HL-60 (cell line): Measurements from ENCODE around the gene ANKRD17.

ENCODE experiments used
- DNase-seq, 2 experiments: peaks; one replicate each; pipeline ENCODE4 v3.0.0-alpha.2; 2010 to 2020; ENCODE audit warnings: low read depth in 1 of 2, low spot score in 1 of 2
- H3K27ac ChIP-seq: fragments of 250-450 bp; sonication (Bioruptor Pico); replicated peaks from 2 replicates; pipeline ENCODE4 v1.5.1; 2020; ENCODE audit warnings: mild to moderate bottlenecking, moderate library complexity
- H3K27me3 ChIP-seq: fragments of 250-450 bp; sonication (Bioruptor Pico); 2 replicates; pipeline ENCODE4 v1.5.1; 2021; ENCODE audit warnings: mild to moderate bottlenecking, moderate library complexity; ENCODE audit not compliant: insufficient read depth, poor library complexity, severe bottlenecking
- H3K4me3 ChIP-seq: replicated peaks from 2 replicates; pipeline ENCODE4 v1.5.1; 2011; ENCODE audit warnings: mild to moderate bottlenecking, control low read depth, low read length; ENCODE audit not compliant: insufficient read depth
- CTCF ChIP-seq: IDR thresholded peaks from one replicate; pipeline ENCODE4 v1.5.1; 2011; ENCODE audit warnings: low read length, control low read depth, inconsistent platforms; ENCODE audit not compliant: insufficient read depth
- GABPA ChIP-seq: IDR thresholded peaks from 2 replicates; pipeline ENCODE4 v1.6.1; 2012; ENCODE audit warnings: low read depth
- POLR2AphosphoS5 ChIP-seq: IDR thresholded peaks from 2 replicates; pipeline ENCODE4 v1.6.1; 2012; ENCODE audit warnings: low read depth
- REST ChIP-seq: IDR thresholded peaks from 2 replicates; pipeline ENCODE4 v1.6.1; 2012; ENCODE audit warnings: low read depth; ENCODE audit not compliant: insufficient replicate concordance
- SPI1 ChIP-seq: IDR thresholded peaks from 2 replicates; pipeline ENCODE4 v1.6.1; 2012; ENCODE audit warnings: low read depth, mild to moderate bottlenecking, borderline replicate concordance

Gene ANKRD17

GRCh38 chr4:73197220-73197619 is 61.4 kb downstream of the ANKRD17 start:
- TF ChIP-seq CTCF (no peak), GABPA (no peak), SPI1 (no peak), REST (no peak), POLR2AphosphoS5 (no peak)
- no peak for DNase-seq
- H3K27me3 ChIP-seq = no peaks in the 10 kb centered on the region
- no peak overlapping the region for H3K27ac ChIP-seq
- no peak overlapping the region for H3K4me3 ChIP-seq

GRCh38 chr4:73194064-73194463 is 64.5 kb downstream of the ANKRD17 start:
- Histone ChIP-seq H3K27ac (no peak overlapping the region), H3K4me3 (no peak overlapping the region)

GRCh38 chr4:73193659-73194058 is 64.9 kb downstream of the ANKRD17 start:
- no peak for TF ChIP-seq CTCF
- TF ChIP-seq POLR2AphosphoS5 = no peak
- TF ChIP-seq GABPA = no peak
- TF ChIP-seq REST = no peak
- TF ChIP-seq SPI1 = no peak
- DNase-seq = no peak
- no peaks in the 10 kb centered on the region for H3K27me3 ChIP-seq
- H3K4me3 ChIP-seq = no peak overlapping the region
- no peak overlapping the region for H3K27ac ChIP-seq

More at GRCh38 chr4:73194064-73194463, 64.5 kb downstream of the ANKRD17 start:
- no peaks in the 10 kb centered on the region for H3K27me3 ChIP-seq
- DNase-seq = no peak
- TF ChIP-seq GABPA = no peak

GRCh38 chr4:73193155-73193554 is 65.4 kb downstream of the ANKRD17 start:
- TF ChIP-seq POLR2AphosphoS5 = no peak
- TF ChIP-seq REST = no peak
- TF ChIP-seq CTCF = no peak
- no peak for TF ChIP-seq GABPA
- no peak for TF ChIP-seq SPI1
- DNase-seq = no peak
- no peak overlapping the region for H3K27ac ChIP-seq
- H3K4me3 ChIP-seq = no peak overlapping the region
- no peaks in the 10 kb centered on the region for H3K27me3 ChIP-seq
